Retinal pigment epithelial cell (primary cell): ENCODE results near the gene SLC6A3.

Experiments
- DNase-seq: peaks from one replicate; pipeline ENCODE4 v3.0.0-alpha.2; 2010; ENCODE audit warnings: low read depth
- H3K4me3 ChIP-seq: 2 replicates; pipeline ENCODE4 v1.5.1; 2011; ENCODE audit warnings: mild to moderate bottlenecking, low read length, control low read depth, moderate library complexity
- CTCF ChIP-seq: conservative IDR thresholded peaks from 2 replicates; pipeline ENCODE4 v1.5.1; 2011; ENCODE audit warnings: low read depth, low read length, control low read depth, inconsistent platforms

Gene SLC6A3

GRCh38 chr5:1431896-1432295 is 13.3 kb downstream of the SLC6A3 start:
- no peak overlapping the region for H3K4me3 ChIP-seq
- DNase-seq = no peak
- TF ChIP-seq CTCF = no peak

GRCh38 chr5:1431021-1431811 is 14.0 kb downstream of the SLC6A3 start:
- no peak overlapping the region for H3K4me3 ChIP-seq
- no peak for DNase-seq
- TF ChIP-seq CTCF = no peak

- no peak for TF ChIP-seq CTCF
- no peak for DNase-seq
- no peak overlapping the region for H3K4me3 ChIP-seq
These were observed 15.0 kb downstream of the SLC6A3 start for GRCh38 chr5:1430121-1430795.

- TF ChIP-seq CTCF = no peak
- H3K4me3 ChIP-seq = no peak overlapping the region
- DNase-seq = no peak
These were observed 15.7 kb downstream of the SLC6A3 start for GRCh38 chr5:1429496-1429895.

GRCh38 chr5:1429066-1429465 is 16.2 kb downstream of the SLC6A3 start:
- TF ChIP-seq CTCF = no peak
- no peak for DNase-seq
- no peak overlapping the region for H3K4me3 ChIP-seq

- no peak for DNase-seq
- no peak overlapping the region for H3K4me3 ChIP-seq
- TF ChIP-seq CTCF = no peak
These were observed 17.1 kb downstream of the SLC6A3 start for GRCh38 chr5:1428107-1428506.

GRCh38 chr5:1424716-1425115 is 20.5 kb downstream of the SLC6A3 start:
- no peak overlapping the region for H3K4me3 ChIP-seq
- no peak for DNase-seq
- TF ChIP-seq CTCF = no peak
